ENCODE data around the gene OR8K5.
"Not testable (repeated sequence)": the region's sequence is repeated elsewhere in the genome, so short reads cannot be mapped to it uniquely, and the experiment has no call there.

Gene OR8K5, protein sequence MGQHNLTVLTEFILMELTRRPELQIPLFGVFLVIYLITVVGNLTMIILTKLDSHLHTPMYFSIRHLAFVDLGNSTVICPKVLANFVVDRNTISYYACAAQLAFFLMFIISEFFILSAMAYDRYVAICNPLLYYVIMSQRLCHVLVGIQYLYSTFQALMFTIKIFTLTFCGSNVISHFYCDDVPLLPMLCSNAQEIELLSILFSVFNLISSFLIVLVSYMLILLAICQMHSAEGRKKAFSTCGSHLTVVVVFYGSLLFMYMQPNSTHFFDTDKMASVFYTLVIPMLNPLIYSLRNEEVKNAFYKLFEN

GRCh38 chr11:56160217-56160616 lies at the start of gene OR8K5:
OR8K5 (minus strand) TSS chr11:56160317; CDS start chr11:56160317, 0 bp downstream.
- DNase-seq = no peak

DNA sequence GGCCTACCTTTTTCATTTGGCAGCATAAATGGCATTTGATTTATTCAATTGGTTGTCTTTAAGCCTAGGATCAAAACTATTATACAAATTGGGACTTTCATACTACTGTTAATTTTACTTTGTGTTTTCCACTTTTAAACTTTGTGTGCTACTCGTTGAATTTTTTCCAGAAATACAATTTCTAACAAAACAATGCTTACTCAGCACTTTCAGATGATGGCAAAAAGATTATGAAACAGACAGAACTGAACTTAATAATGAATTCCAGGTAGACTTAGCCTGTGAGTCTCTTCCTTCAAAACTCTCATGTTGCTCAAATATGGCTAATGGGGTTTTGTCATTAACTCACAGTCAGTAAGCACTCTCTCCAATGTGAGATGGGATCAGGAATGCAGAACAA lies 47.7 kb upstream of the OR8K5 start:
- no peak for DNase-seq

DNA sequence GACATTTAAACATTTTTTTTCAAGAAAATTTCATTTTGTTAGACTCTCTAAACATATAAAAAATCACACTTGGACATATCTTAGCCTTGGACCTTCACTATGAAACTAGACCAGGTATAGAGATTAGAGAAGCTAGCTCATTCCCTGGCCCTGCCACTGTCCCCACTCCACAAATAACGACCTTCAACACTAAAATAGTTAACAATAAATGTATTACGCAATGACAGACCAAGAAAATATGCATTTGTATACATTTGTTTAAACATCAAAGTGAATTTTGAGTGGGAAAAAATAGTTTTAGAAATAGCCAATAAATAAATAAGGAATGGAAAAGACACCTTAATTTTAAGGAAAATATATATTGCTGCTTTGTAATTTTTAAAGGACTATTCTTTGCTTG lies 37.2 kb upstream of the OR8K5 start:
- DNase-seq = no peak

DNA sequence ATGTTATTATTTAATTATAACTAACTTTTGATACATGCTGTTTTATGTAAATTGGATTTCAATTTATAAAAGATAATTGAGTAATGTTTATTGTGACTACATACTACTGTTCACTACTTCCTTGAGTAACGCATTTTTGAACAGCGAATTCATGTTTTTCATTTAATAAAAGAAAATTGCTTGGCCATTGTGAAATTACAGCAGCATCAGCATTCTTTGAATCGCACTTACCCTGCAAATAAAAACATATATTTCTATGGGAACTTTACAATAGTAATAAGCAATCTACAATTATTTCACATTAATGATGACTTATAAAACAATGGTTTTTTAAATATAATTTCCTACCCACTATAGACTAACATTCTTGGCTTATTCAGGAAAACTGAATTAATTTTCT lies 36.6 kb upstream of the OR8K5 start:
- DNase-seq = no peak

DNA sequence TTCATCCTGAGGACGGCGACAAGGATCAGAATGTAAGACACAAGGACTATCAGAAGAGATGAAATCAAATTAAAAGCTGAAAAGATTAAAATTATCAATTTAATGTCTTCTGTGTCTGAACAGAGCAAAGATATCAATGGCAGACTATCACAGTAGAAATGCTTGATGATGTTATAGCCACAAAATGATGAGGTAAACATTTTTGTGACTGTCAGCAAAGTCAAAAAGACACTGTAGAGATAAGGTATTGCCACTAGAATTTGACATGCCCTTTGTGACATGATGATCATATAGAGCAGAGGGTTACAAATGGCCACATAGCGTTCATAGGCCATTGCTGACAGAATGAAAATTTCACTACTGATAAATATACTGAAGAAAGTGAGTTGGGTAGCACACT lies 28.5 kb upstream of the OR8K5 start:
- no peak for DNase-seq

DNA sequence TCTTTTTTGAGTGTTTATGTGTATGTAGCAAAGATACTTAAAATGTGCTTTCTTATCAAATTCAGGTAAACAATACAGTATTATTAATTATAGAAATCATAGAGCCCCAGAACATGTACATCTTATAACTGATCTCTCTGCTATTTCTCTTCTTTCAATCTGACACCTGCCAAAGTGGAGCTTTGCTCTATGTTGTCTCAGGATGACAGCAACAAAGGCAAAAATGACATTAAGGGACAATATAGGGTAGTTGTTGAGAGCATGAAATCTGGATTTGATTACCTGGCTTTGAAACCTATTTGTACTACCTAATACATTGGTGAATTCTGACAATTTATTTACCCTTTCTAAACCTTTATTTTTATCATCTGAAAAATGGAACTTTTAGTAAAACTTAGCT lies 23.3 kb upstream of the OR8K5 start:
- no peak for DNase-seq

DNA sequence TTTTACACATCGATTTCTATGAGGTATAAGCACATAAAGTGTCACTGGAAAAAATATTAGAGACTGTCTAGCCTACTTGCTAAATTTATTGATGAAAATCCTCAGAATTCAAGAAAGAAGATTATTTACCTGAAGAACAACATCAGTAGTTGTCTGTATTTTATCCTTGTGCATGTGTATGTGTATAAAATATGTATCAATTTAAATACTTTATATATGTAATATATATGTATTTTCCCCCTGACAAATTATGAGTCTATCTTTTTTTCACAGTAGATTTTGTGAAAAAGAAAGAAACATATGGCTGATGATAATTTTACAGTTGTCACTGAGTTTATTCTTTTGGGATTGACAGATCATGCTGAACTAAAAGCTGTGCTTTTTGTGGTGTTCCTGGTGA lies 16.2 kb upstream of the OR8K5 start, which contains the start of gene OR5J2:
TSS of gene OR5J2 (plus strand) at position 301 of the 400 bp plus-strand sequence. CDS start at position 301, 0 bp downstream.
- no peak for DNase-seq

DNA sequence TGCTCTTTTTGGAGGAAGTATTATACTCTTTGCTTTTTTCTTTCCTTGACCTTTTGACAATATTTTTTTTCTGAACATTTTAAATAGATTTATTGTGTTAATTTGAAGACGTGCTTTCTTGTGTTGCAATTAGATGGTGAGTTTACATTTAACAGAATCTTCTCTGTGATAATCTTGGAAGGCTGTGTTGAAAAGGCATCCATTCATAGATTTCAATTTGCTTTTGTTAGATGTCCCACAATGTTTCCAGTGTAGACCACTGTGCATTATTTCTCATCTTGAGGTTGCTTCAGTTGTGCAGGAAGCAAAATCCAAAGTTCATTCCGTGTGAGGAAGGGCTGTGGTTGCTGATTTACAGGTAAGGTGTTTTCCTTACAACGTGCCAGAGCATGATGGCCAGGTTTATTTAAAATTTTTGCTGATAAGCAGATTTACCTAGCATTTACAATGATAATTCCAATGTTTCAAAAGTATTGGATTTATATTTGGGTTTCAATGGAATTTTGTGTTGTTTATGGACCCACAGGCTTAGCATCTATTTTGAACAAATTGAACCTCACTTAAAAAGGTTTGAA lies 12.2 kb upstream of the OR8K5 start:
- DNase-seq = no peak

GRCh38 chr11:56163804-56164203 lies 3.7 kb upstream of the OR8K5 start:
- no peak for DNase-seq

DNA sequence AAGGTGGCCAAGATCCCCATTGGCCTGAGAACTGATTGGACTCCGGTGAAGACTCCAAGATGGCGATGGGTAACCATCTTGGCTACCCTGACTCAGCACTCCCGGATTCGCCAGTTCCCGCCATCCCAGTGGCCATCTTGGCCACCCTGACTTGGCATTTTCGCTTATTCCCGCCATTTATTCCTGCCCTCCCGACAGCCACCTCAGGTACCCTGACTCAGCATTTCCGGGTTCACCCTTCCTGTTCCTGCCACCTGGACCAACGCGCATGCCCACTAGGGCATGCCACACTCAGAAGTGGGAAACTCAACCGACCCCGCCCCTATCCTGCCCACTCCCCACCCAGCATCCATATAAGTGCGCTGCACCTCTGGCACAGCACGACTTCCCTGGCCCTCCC lies 7.8 kb downstream of the OR8K5 start:
- DNase-seq = no peak

DNA sequence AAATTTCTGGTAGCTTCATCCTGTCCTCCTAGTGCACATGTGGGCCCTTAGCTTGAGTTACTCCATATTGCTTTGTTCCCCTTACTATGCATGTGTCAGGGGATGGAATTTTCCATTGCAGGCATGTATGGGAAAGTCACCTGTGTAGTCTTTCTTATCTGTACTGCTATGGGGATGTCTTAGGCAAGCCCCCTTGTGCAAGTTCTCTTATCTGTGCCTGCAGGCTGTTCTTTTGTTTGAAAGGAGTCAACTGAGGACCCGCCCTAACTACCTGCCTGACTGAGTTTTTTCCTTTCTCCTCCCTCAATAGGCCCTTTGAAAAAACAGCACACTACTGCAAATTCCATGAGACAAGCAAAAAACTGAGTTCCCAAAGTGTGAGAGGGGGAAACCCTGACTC lies 8.7 kb downstream of the OR8K5 start:
- DNase-seq = no peak

DNA sequence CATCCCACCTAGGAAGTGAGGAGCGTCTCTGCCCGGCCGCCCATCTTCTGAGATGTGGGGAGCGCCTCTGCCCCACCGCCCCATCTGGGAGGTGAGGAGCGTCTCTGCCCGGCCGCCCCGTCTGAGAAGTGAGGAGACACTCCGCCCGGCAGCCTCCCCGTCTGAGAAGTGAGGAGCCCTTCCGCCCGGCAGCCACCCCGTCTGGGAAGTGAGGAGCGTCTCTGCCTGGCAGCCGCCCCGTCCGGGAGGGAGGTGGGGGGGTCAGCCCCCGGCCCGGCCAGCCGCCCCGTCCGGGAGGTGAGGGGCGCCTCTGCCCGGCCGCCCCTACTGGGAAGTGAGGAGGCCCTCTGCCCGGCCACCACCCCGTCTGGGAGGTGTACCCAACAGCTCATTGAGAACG lies 16.4 kb downstream of the OR8K5 start:
- DNase-seq = not testable (repeated sequence)

DNA sequence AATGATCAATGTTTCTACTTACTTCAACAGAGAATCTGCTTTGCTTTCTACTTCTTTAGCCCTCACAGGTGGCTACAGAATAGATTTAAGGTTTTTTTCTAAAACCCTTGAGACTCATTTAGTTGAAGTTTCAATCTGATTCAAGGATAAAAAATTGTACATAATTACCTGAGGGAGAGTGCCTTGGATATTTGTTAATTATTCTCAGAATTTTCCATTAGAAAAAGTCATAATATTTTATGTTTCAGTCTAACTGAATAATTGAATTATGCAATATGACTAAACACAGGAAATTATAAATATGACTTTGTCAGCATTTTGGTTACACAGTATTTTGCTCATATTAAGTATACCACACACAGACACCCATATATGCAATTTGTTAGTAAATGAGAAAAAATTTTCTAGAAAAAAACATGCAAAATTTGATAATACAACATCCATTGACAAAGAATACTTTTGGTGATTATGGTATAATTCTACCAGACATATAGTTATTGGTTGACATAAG lies 19.9 kb downstream of the OR8K5 start, which contains the start of gene OR8J3:
TSS of gene OR8J3 (minus strand) at position 51 of the 511 bp plus-strand sequence. CDS start 2,483 bp downstream, outside the sequence.
- DNase-seq = no peak

DNA sequence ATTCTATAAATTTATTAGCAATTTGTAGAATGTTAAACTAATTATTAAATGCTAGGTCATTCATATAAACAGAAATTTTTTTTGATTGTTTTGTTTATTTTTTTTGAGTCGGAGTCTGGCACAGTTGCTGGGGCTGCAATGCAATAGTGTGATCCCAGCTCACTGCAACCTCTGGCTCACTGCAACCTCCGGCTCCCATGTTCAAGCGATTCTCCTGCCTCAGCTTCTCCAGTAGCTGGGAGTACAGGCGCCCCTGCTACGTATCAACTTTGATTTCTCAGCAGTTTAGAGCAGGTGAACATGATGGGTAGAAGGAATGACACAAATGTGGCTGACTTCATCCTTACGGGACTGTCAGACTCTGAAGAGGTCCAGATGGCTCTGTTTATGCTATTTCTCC lies 38.0 kb downstream of the OR8K5 start, which contains the start of gene OR8H3:
TSS of gene OR8H3 (plus strand) at position 301 of the 400 bp plus-strand sequence. CDS start at position 301, 0 bp downstream.
- no peak for DNase-seq

Measured in NCI-H1930 (cell line).